Endothelial cell of umbilical vein (primary cell): Measurements from ENCODE around the gene GRM5. TPM values are rescaled to one million over a fixed set of nuclear protein-coding genes. Genes with fewer than 3 reads are reported as not detected.

Source experiments
- BruUV-seq: library from RNA; stranded (reverse); fragments of 400-500 nt; replicated peaks from 2 replicates; lab custom pipeline; 2021; lab: Mats Ljungman, UMichigan
- CTCF ChIA-PET: fragments of 300-600, 350-600 bp; sonication (Branson Sonifier 250); formaldehyde crosslinking; loops from one replicate; lab custom pipeline; 2021; ENCODE audit warnings: antibody characterized with exemption, inconsistent platforms; lab: Charles Lee
- POLR2A ChIA-PET: fragments of 300-600, 350-600 bp; sonication (Branson Sonifier 250); formaldehyde crosslinking; loops from one replicate; lab custom pipeline; 2021; ENCODE audit warnings: antibody characterized with exemption, inconsistent platforms; lab: Charles Lee
- DNase-seq: peaks from one replicate; pipeline ENCODE4 v3.0.0-alpha.2; 2011; ENCODE audit warnings: low read depth, low spot score
- FAIRE-seq: peaks from 2 replicates; lab custom pipeline; 2011; peaks lifted over from hg19 to GRCh38; lab: Jason Lieb, UNC
- H2AFZ ChIP-seq: 2 replicates; pipeline ENCODE4 v1.6.0; 2012; ENCODE audit warnings: low read depth, low read length, control low read depth, inconsistent platforms
- H3K27ac ChIP-seq: 2 replicates; pipeline ENCODE4 v1.5.1; 2011; ENCODE audit warnings: low read depth, mild to moderate bottlenecking, control low read depth, low read length, moderate library complexity; ENCODE audit not compliant: insufficient read depth
- H3K27me3 ChIP-seq, 2 experiments: 2 replicates each; pipeline versions ENCODE4 v1.6.0 to v1.6.1; 2011; ENCODE audit warnings: low read length in 2 of 2, mixed read lengths in 1 of 2; ENCODE audit not compliant: control insufficient read depth in 2 of 2, insufficient read depth in 2 of 2
- H3K36me3 ChIP-seq, 2 experiments: 2 replicates in 1 of 2; 3 replicates in 1 of 2; pipeline ENCODE4 v1.5.1; 2011; ENCODE audit warnings: low read length in 2 of 2, mild to moderate bottlenecking in 1 of 2, moderate library complexity in 1 of 2; ENCODE audit not compliant: control insufficient read depth in 2 of 2, insufficient read depth in 2 of 2; ENCODE audit errors: extremely low read depth in 1 of 2
- H3K4me1 ChIP-seq: 3 replicates; pipeline ENCODE4 v1.5.1; 2011; ENCODE audit warnings: mild to moderate bottlenecking, low read length; ENCODE audit not compliant: control insufficient read depth, insufficient read depth; ENCODE audit errors: extremely low read depth
- H3K4me2 ChIP-seq: 2 replicates; pipeline ENCODE4 v1.6.1; 2011; ENCODE audit warnings: low read length, control low read depth, mixed read lengths; ENCODE audit not compliant: insufficient read depth
- H3K4me3 ChIP-seq, 3 experiments: fragments of 200-600 bp in 1 of 3; sonication (generic), shearing (Covaris generic) in 1 of 3; replicated peaks in 1 of 3; 2 replicates each; pipeline ENCODE4 v1.5.1; 2011 to 2016; ENCODE audit warnings: control low read depth in 3 of 3, low read length in 3 of 3, mild to moderate bottlenecking in 2 of 3, inconsistent platforms in 1 of 3, low read depth in 1 of 3, moderate library complexity in 1 of 3; ENCODE audit not compliant: insufficient read depth in 1 of 3
- H3K79me2 ChIP-seq: 2 replicates; pipeline ENCODE4 v1.6.0; 2012; ENCODE audit warnings: low read length, inconsistent platforms; ENCODE audit not compliant: control insufficient read depth, insufficient read depth
- H3K9ac ChIP-seq: replicated peaks from 2 replicates; pipeline ENCODE3; 2011; ENCODE audit warnings: low read length, control low read depth; ENCODE audit not compliant: insufficient read depth; ENCODE audit errors: extremely low read depth
- H3K9me1 ChIP-seq: replicated peaks from 3 replicates; pipeline ENCODE4 v1.6.0; 2011; ENCODE audit warnings: mild to moderate bottlenecking, low read length; ENCODE audit not compliant: control insufficient read depth, insufficient read depth; ENCODE audit errors: extremely low read depth
- H3K9me3 ChIP-seq: replicated peaks from 2 replicates; pipeline ENCODE4 v1.5.1; 2012; ENCODE audit warnings: low read length, inconsistent platforms; ENCODE audit not compliant: control insufficient read depth, insufficient read depth
- H4K20me1 ChIP-seq: replicated peaks from 2 replicates; pipeline ENCODE3; 2011; ENCODE audit warnings: mild to moderate bottlenecking, low read length; ENCODE audit not compliant: control insufficient read depth, insufficient read depth; ENCODE audit errors: extremely low read depth
- CTCF ChIP-seq, 2 donors: IDR thresholded peaks; 1 replicate in 1 of 2; 2 replicates in 1 of 2; pipeline ENCODE4 v1.5.1; 2011; ENCODE audit warnings: low read length in 2 of 2, mild to moderate bottlenecking in 2 of 2, moderate library complexity in 2 of 2, control low read depth in 1 of 2, inconsistent platforms in 1 of 2, low read depth in 1 of 2; ENCODE audit not compliant: insufficient read depth in 1 of 2; ENCODE audit errors: extremely low read depth in 1 of 2
- EZH2 ChIP-seq: IDR thresholded peaks from 2 replicates; pipeline ENCODE4 v1.6.1; 2012; ENCODE audit warnings: borderline replicate concordance, low read depth, mild to moderate bottlenecking, moderate library complexity, low read length, inconsistent platforms; ENCODE audit not compliant: severe bottlenecking
- FOS ChIP-seq: IDR thresholded peaks from 2 replicates; pipeline ENCODE4 v1.6.1; 2011; ENCODE audit warnings: mild to moderate bottlenecking, low read length, moderate library complexity, borderline replicate concordance; ENCODE audit not compliant: insufficient read depth
- GATA2 ChIP-seq: IDR thresholded peaks from 2 replicates; pipeline ENCODE4 v1.7.0; 2011; ENCODE audit warnings: low read depth, mild to moderate bottlenecking, moderate library complexity, mixed read lengths, low read length; ENCODE audit not compliant: insufficient read length, insufficient read depth
- JUN ChIP-seq: IDR thresholded peaks from 2 replicates; pipeline ENCODE4 v1.6.1; 2011; ENCODE audit warnings: borderline replicate concordance, low read depth; ENCODE audit not compliant: insufficient read length, insufficient read depth
- MAX ChIP-seq: IDR thresholded peaks from 2 replicates; pipeline ENCODE4 v1.6.1; 2011; ENCODE audit not compliant: insufficient read depth, insufficient read length
- MYC ChIP-seq: IDR thresholded peaks from one replicate; pipeline ENCODE4 v1.6.1; 2011; ENCODE audit warnings: mild to moderate bottlenecking, low read depth, low read length
- POLR2A ChIP-seq: IDR thresholded peaks from 2 replicates; pipeline ENCODE4 v1.6.1; 2012; ENCODE audit warnings: low read depth, mild to moderate bottlenecking, control low read depth, low read length
- POLR2AphosphoS5 ChIP-seq: IDR thresholded peaks from 2 replicates; pipeline ENCODE4 v1.6.1; 2012; ENCODE audit warnings: low read depth, mild to moderate bottlenecking, control low read depth, low read length, moderate library complexity; ENCODE audit not compliant: insufficient read depth
- dilution Hi-C: fragments of 300-500 bp; cut with MboI; formaldehyde crosslinking; loops from one replicate; pipeline ENCODE4 v1.15.0; 2019; ENCODE audit warnings: low sequenced_read_pairs; ENCODE audit not compliant: extremely low pct_ligation_motif_present
- intact Hi-C: fragments of 100-400 bp; cut with micrococcal nuclease; formaldehyde crosslinking; loops from one replicate; pipeline ENCODE4 v1.10.0; 2022
- polyA plus RNA-seq, 4 experiments: library from polyadenylated mRNA; depleted of rRNA in 3 of 4; stranded (reverse) in 3 of 4; unstranded in 1 of 4; fragments of >200 nt; gene quantifications; 2 replicates each; pipeline versions ENCODE4 v1.2.1 to v1.2.3, GENCODE V29; 2011 to 2012; ENCODE audit warnings: missing spikeins in 1 of 4
- total RNA-seq: library from RNA; stranded (reverse); gene quantifications from 2 replicates; pipeline ENCODE4 v1.2.3, GENCODE V29; 2021

The GRM5 gene
- total and polyA plus RNA-seq, 2 donors (not counting 3 experiments of a cell fraction or from before 2014, with no cell fraction given): 0.10 to 0.11 TPM

- TF ChIP-seq POLR2A: no peak
- ChIA-PET POLR2A (no interaction called here), CTCF (interaction anchor here (1.2 to 1.5 kb wide), 5 partner anchors 12 to 540 kb away, joined by 3 to 7 read pairs (median 3); no protein-coding TSS in a partner anchor)
- dilution Hi-C loops (no loop called here), intact Hi-C loops (loop anchor here (1.0 to 10.0 kb wide), 5 partner anchors 20 to 1061 kb away; no protein-coding TSS in a partner anchor)
- Histone ChIP-seq H3K27me3 (no peaks in the 10 kb centered on the region), H4K20me1 (no peaks in the 10 kb centered on the region), H3K9ac (peak overlapping the region; percentile 56), H3K9me1 (no peaks in the 10 kb centered on the region), H3K9me3 (no peaks in the 10 kb centered on the region), H3K4me1 (peaks cover 30% of the 10 kb centered on the region), H3K79me2 (no peaks in the 10 kb centered on the region), H3K4me2 (peak overlapping the region; percentile 38), H3K36me3 (no peaks in the 10 kb centered on the region), H2AFZ (peak overlapping the region; percentile 75), H3K4me3 (no peak overlapping the region), H3K27ac (peak overlapping the region; percentile 83)
- BruUV-seq: no TSS peak
- DNase-seq (no peak), FAIRE-seq (no peak)
Observed at GRCh38 chr11:88555829-88556202, 510.0 kb downstream of the GRM5 start.

GRCh38 chr11:88555018-88555828, 510.6 kb downstream of the GRM5 start:
- H3K4me3 ChIP-seq: no peak overlapping the region
- POLR2A ChIA-PET: interaction anchor here (0.5 to 0.6 kb wide), 2 partner anchors 19 to 99 kb away, joined by 3 to 4 read pairs; no protein-coding TSS in a partner anchor

More at GRCh38 chr11:88555018-88555828, 510.6 kb downstream of the GRM5 start:
- Histone ChIP-seq H3K9me3 (no peaks in the 10 kb centered on the region), H3K4me1 (peaks cover 30% of the 10 kb centered on the region), H4K20me1 (no peaks in the 10 kb centered on the region), H2AFZ (peak overlapping the region; percentile 17), H3K79me2 (no peaks in the 10 kb centered on the region), H3K9ac (peak overlapping the region; percentile 56), H3K27me3 (no peaks in the 10 kb centered on the region), H3K4me2 (peak overlapping the region; percentile 55), H3K9me1 (no peaks in the 10 kb centered on the region), H3K36me3 (no peaks in the 10 kb centered on the region), H3K27ac (peak overlapping the region; percentile 83)
- TF ChIP-seq MYC (no peak), POLR2AphosphoS5 (peak; percentile 83), JUN (peak; percentile 92), FOS (peak; percentile 97), CTCF (IDR thresholded peaks at IDR 0.05; ENCODE audit: extremely low read depth in 1 of 2, insufficient read depth in 1 of 2, low read depth in 1 of 2, low read length in 2 of 2) (no peak), POLR2A (no peak), GATA2 (peak; percentile 79), EZH2 (no peak), MAX (peak; percentile 2)
- dilution Hi-C loops (no loop called here), intact Hi-C loops (loop anchor here (1.0 to 10.0 kb wide), 5 partner anchors 19 to 1062 kb away; no protein-coding TSS in a partner anchor)
- DNase-seq (peak; percentile 99), FAIRE-seq (peak; percentile 82)
- CTCF ChIA-PET: interaction anchor here (0.9 to 4.1 kb wide), 11 partner anchors 11 to 539 kb away, joined by 3 to 29 read pairs (median 3); no protein-coding TSS in a partner anchor
- BruUV-seq: TSS peak; percentile 98
